ENCODE measurements around the gene S100A10. TPM values are rescaled to one million over a fixed set of nuclear protein-coding genes. Genes with fewer than 3 reads are reported as not detected.

The S100A10 gene
- total and polyA plus RNA-seq, 2 of the 4 experiments (the other 2 are of a cell fraction) = 86.0 to 277 TPM

DNA sequence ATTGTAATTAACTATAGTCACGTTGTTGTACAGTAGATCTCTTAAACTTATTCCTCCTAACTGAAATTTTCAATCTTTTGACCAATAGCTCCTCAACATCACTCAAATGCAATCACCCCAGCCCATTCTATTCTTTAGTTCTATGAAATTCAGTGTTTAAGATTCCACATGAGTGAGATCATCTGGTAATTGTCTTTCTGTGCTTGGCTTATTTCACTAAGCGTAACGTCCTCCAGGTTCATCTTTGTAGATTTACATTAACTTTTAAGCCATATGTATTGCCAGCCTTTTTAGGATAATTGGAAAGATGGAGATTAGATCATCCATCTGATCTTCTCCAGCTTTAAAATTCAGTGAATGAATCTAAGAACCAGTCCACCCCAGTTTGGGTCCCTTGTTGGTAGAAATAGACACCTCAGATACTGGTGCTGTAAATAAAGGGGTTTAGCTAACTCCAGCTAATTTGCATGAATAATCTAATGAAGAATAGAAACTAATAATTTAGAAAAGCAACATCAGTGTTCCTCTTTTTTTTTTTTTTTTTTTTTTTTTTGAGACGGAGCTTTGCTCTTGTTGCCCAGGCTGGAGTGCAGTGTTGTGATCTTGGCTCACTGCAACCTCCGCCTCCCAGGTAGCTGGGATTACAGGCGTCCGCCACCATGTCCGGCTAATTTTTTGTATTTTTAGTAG is 7.0 kb downstream of the S100A10 start:
- H3K9me3 ChIP-seq (ENCODE audit: control insufficient read depth, insufficient read depth, low read length) = no peaks in the 10 kb centered on the region
- no peak overlapping the region for H3K27ac ChIP-seq (ENCODE audit: insufficient read depth, low read length)
- no peak overlapping the region for H4K91ac ChIP-seq (ENCODE audit: insufficient read depth, low read depth, low read length)
- H2BK15ac ChIP-seq (ENCODE audit: low read depth, low read length) = no peak overlapping the region
- WGBS, 2 experiments (ENCODE audit: extremely low coverage in 2 of 2, insufficient read length in 1 of 2) = 80% methylated on average over 1 of the region's 8 CpGs; no CpG with 5 or more reads in 1 of the 2 experiments
- no peak overlapping the region for H3K18ac ChIP-seq (ENCODE audit: low read depth, low read length)
- no peak overlapping the region for H2AFZ ChIP-seq (replicated peaks; ENCODE audit: low read length, poor library complexity)
- H3K4ac ChIP-seq (ENCODE audit: low read depth, low read length) = no peak overlapping the region
- in situ Hi-C loops (cut with MboI; ENCODE audit: low sequenced_read_pairs) = loop anchor here (25.0 kb wide), 1 partner anchor 674 kb away; no protein-coding TSS in a partner anchor
- H4K5ac ChIP-seq (ENCODE audit: low read depth, low read length) = no peak overlapping the region
- H2BK5ac ChIP-seq (ENCODE audit: low read depth, low read length, poor library complexity, severe bottlenecking) = no peak overlapping the region
- H3K9ac ChIP-seq (ENCODE audit: low read depth, low read length) = no peak overlapping the region
- H4K20me1 ChIP-seq (ENCODE audit: insufficient read depth, low read length) = peaks cover 50% of the 10 kb centered on the region
- H2AK5ac ChIP-seq (ENCODE audit: low read depth, low read length) = no peak overlapping the region
- H2BK20ac ChIP-seq (ENCODE audit: low read depth, low read length) = no peak overlapping the region
- H4K8ac ChIP-seq (ENCODE audit: low read depth in 2 of 2, low read length in 2 of 2) = no peak overlapping the region
- H2AK9ac ChIP-seq (replicated peaks; ENCODE audit: low read depth, low read length, poor library complexity) = no peak overlapping the region
- H3K4me1 ChIP-seq (ENCODE audit: control insufficient read depth, insufficient read depth, low read length) = peaks cover 17% of the 10 kb centered on the region
- H3K4me2 ChIP-seq (ENCODE audit: low read depth, low read length) = no peak overlapping the region
- no peak overlapping the region for H3K4me3 ChIP-seq (ENCODE audit: insufficient read depth, low read depth, low read length)
- ATAC-seq (ENCODE audit: low read depth) (no peak), DNase-seq (no peak)
- peaks cover 36 to 73% of the 10 kb centered on the region in 2 experiments for H3K79me1 ChIP-seq (ENCODE audit: low read depth in 1 of 2, low read length in 2 of 2)
- no TSS peak for BruUV-seq (replicated peaks)
- H3K9me1 ChIP-seq (ENCODE audit: insufficient read depth, low read length) = peaks cover 14% of the 10 kb centered on the region
- H3K27me3 ChIP-seq (ENCODE audit: control insufficient read depth, insufficient read depth, low read length) = no peaks in the 10 kb centered on the region
- ChIA-PET CTCF (interaction anchor here (0.7 to 1.4 kb wide), 2 partner anchors 16 to 19 kb away, joined by 3 read pairs; no protein-coding TSS in a partner anchor), POLR2A (ENCODE audit: unreplicated experiment) (no interaction called here)
- TF ChIP-seq CHD1 (IDR thresholded peaks at IDR 0.05; ENCODE audit: low read depth, low read length) = no peak
- TF ChIP-seq MAFK (IDR thresholded peaks at IDR 0.05; ENCODE audit: low read depth, low read length) = no peak
- no peak for TF ChIP-seq RAD21 (IDR thresholded peaks at IDR 0.05; ENCODE audit: low read length)
- TF ChIP-seq CEBPB (IDR thresholded peaks at IDR 0.05; ENCODE audit: low read depth, low read length) = no peak
- TF ChIP-seq, protein P1, sequence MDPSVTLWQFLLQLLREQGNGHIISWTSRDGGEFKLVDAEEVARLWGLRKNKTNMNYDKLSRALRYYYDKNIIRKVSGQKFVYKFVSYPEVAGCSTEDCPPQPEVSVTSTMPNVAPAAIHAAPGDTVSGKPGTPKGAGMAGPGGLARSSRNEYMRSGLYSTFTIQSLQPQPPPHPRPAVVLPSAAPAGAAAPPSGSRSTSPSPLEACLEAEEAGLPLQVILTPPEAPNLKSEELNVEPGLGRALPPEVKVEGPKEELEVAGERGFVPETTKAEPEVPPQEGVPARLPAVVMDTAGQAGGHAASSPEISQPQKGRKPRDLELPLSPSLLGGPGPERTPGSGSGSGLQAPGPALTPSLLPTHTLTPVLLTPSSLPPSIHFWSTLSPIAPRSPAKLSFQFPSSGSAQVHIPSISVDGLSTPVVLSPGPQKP (IDR thresholded peaks at IDR 0.05; ENCODE audit: borderline replicate concordance, low read depth, low read length) = no peak
- TF ChIP-seq NFE2L2 (IDR thresholded peaks at IDR 0.05; ENCODE audit: low read depth, low read length) = no peak
- no peak for TF ChIP-seq MAZ (IDR thresholded peaks at IDR 0.05; ENCODE audit: borderline replicate concordance, low read depth, low read length)
- no peak for TF ChIP-seq POLR2A (IDR thresholded peaks at IDR 0.05; ENCODE audit: low read depth, low read length)
- TF ChIP-seq RCOR1 (IDR thresholded peaks at IDR 0.05; ENCODE audit: insufficient replicate concordance, low read length) = no peak
- TF ChIP-seq, protein P2, sequence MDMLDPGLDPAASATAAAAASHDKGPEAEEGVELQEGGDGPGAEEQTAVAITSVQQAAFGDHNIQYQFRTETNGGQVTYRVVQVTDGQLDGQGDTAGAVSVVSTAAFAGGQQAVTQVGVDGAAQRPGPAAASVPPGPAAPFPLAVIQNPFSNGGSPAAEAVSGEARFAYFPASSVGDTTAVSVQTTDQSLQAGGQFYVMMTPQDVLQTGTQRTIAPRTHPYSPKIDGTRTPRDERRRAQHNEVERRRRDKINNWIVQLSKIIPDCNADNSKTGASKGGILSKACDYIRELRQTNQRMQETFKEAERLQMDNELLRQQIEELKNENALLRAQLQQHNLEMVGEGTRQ (IDR thresholded peaks at IDR 0.05; ENCODE audit: low read depth, low read length) = no peak
- TF ChIP-seq MXI1 (IDR thresholded peaks at IDR 0.05; ENCODE audit: borderline replicate concordance, low read depth, low read length) = no peak
- no peak for TF ChIP-seq CTCF (conservative IDR thresholded peaks at IDR 0.05; ENCODE audit: low read depth, low read length)
- no peak for TF ChIP-seq SMC3 (IDR thresholded peaks at IDR 0.05; ENCODE audit: low read depth, low read length)
- H3K14ac ChIP-seq (replicated peaks; ENCODE audit: low read depth, low read length) = no peak overlapping the region
- peaks cover 29% of the 10 kb centered on the region for H3K36me3 ChIP-seq (ENCODE audit: control insufficient read depth, insufficient read depth, low read length)
- no peak overlapping the region for H3K56ac ChIP-seq (ENCODE audit: extremely low read depth, insufficient read depth, low read length)
- H3K23ac ChIP-seq (ENCODE audit: low read depth, low read length) = no peak overlapping the region
- intact Hi-C loops (cut with micrococcal nuclease) = no loop called here
- dilution Hi-C loops (cut with HindIII; ENCODE audit: low sequenced_read_pairs, unreplicated experiment) = no loop called here
- no peak overlapping the region for H2BK120ac ChIP-seq (ENCODE audit: low read depth, low read length)

Measured in IMR-90 (cell line).